Body of pancreas (tissue), 4 donors: Measurements from ENCODE around the gene LINGO4. TPM values are rescaled to one million over a fixed set of nuclear protein-coding genes. Genes with fewer than 3 reads are reported as not detected.
A peak's percentile ranks its signal among the peaks of the same experiment; 100 is the strongest.

Experiments
- ATAC-seq: fragments of 150-250 bp; one replicate; pipeline ENCODE4 v1.9.1; 2016
- DNase-seq, 4 donors: peaks; one replicate each; pipeline ENCODE4 v3.0.0-alpha.2; 2019
- H3K27ac ChIP-seq, 4 donors: fragments of 200-600 bp; sonication (generic); 1 replicate in 3 of 4; 2 replicates in 1 of 4; pipeline versions ENCODE4 v1.5.1 to v1.6.1; 2016 to 2019; ENCODE audit warnings: mild to moderate bottlenecking in 1 of 4, mixed read lengths in 1 of 4, moderate library complexity in 1 of 4
- H3K27me3 ChIP-seq, 2 donors: fragments of 200-600 bp; sonication (generic); one replicate each; pipeline ENCODE4 v1.6.0; 2016; ENCODE audit warnings: mild to moderate bottlenecking in 1 of 2
- H3K36me3 ChIP-seq, 2 donors: fragments of 200-600 bp; sonication (generic); replicated peaks in 1 of 2; 2 replicates each; pipeline ENCODE4 v1.5.1; 2016; ENCODE audit warnings: low read depth in 2 of 2; ENCODE audit not compliant: insufficient read depth in 1 of 2
- H3K4me1 ChIP-seq: fragments of 200-600 bp; sonication (generic); one replicate; pipeline ENCODE4 v1.6.0; 2016
- H3K4me3 ChIP-seq, 2 donors: fragments of 200-600 bp; sonication (generic); 1 replicate in 1 of 2; 2 replicates in 1 of 2; pipeline ENCODE4 v1.5.1; 2016 to 2019
- H3K9me3 ChIP-seq, 3 donors: fragments of 200-600 bp; sonication (generic); 1 replicate in 2 of 3; 2 replicates in 1 of 3; pipeline ENCODE4 v1.5.1; 2016
- POLR2A ChIP-seq, 3 donors: fragments of 450-650 bp; IDR thresholded peaks; one replicate each; pipeline ENCODE4 v1.6.1; 2016; ENCODE audit warnings: antibody characterized with exemption in 3 of 3, mild to moderate bottlenecking in 2 of 3
- WGBS, 2 donors: methylation state at CpG; one replicate each; pipeline ENCODE4 v1.1.5; 2017; 5-methylcytosine and 5-hydroxymethylcytosine counted together
- intact Hi-C: fragments of 100-400 bp; cut with DNase I; formaldehyde crosslinking; loops from one replicate; pipeline ENCODE4 v1.15.1; 2023
- total RNA-seq, 2 donors: library from RNA; depleted of rRNA; stranded (reverse); fragments of >200 nt; gene quantifications; one replicate each; pipeline ENCODE4 v1.1.0, GENCODE V29; 2016
- TF ChIP-seq, protein P1 (sequence below), 7 experiments: fragments of 450-650 bp in 4 of 7; fragments of 200-600 bp in 3 of 7; sonication (generic) in 3 of 7; IDR thresholded peaks; one replicate each; pipeline ENCODE4 v1.5.1; 2016 to 2019; ENCODE audit warnings: antibody characterized with exemption in 7 of 7

LINGO4 gene
- total RNA-seq, 2 donors from 2014 or later: 0.66 to 1.6 TPM

DNA sequence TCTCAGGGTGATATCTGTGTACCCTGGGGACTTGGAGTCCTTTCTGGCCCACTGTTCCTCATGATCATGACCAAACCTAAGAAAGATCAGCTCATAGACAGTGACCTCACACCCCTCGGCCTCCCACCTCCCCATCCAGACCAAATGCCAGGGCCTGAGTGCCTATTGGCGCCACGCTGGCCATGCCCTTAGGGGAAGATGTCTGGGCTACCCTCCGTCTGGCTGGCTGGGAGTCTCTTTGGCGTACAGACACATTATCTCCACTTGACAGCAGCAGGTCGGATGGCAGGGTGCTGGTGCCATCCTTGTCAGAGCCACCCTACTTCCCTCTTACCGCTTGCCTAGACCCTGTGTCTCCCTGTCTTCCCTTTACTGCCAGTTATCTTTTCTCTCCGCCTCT lies 18.0 kb upstream of the LINGO4 start:
- no peak overlapping the region for H3K27ac ChIP-seq
- no peak for DNase-seq
- ATAC-seq: no peak
- no peak for TF ChIP-seq POLR2A (IDR thresholded peaks at IDR 0.05)
- TF ChIP-seq, protein P1, sequence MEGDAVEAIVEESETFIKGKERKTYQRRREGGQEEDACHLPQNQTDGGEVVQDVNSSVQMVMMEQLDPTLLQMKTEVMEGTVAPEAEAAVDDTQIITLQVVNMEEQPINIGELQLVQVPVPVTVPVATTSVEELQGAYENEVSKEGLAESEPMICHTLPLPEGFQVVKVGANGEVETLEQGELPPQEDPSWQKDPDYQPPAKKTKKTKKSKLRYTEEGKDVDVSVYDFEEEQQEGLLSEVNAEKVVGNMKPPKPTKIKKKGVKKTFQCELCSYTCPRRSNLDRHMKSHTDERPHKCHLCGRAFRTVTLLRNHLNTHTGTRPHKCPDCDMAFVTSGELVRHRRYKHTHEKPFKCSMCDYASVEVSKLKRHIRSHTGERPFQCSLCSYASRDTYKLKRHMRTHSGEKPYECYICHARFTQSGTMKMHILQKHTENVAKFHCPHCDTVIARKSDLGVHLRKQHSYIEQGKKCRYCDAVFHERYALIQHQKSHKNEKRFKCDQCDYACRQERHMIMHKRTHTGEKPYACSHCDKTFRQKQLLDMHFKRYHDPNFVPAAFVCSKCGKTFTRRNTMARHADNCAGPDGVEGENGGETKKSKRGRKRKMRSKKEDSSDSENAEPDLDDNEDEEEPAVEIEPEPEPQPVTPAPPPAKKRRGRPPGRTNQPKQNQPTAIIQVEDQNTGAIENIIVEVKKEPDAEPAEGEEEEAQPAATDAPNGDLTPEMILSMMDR (IDR thresholded peaks at IDR 0.05): no peak
- H3K4me1 ChIP-seq: peaks cover 63% of the 10 kb centered on the region
- H3K27me3 ChIP-seq: no peaks in the 10 kb centered on the region
- intact Hi-C loops: no loop called here
- H3K4me3 ChIP-seq: no peak overlapping the region
- H3K36me3 ChIP-seq: peaks cover under 1 to 3% of the 10 kb centered on the region in 2 donors
- WGBS, 2 donors: 71 to 84% methylated on average over 5 to 8 of the region's 8 CpGs
- H3K9me3 ChIP-seq: no peaks in the 10 kb centered on the region

DNA sequence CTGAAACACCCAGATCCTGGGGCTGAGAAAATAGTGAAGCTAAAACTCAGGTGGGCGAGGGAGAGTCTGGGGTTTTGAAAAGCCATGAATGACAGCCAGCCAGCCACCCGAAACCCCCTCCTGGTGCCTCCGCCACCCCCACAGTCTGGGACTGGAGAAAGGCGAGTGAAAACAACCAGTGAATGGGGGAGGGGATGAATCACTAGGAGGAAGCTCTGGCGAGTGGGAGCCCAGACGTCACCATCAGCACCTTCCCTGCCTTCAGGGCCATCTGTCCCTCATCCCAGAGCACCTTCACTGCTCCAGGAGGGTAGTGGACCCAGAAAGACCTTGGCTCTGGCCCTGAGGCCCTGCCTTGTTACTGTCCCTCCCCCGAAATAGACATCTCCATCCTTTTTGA lies 17.2 kb upstream of the LINGO4 start:
- peaks cover 56% of the 10 kb centered on the region for H3K4me1 ChIP-seq
- no peaks in the 10 kb centered on the region for H3K9me3 ChIP-seq
- DNase-seq (no peak), ATAC-seq (no peak)
- no peaks in the 10 kb centered on the region for H3K27me3 ChIP-seq
- no peak overlapping the region for H3K4me3 ChIP-seq
- TF ChIP-seq, protein P1 (IDR thresholded peaks at IDR 0.05): no peak
- TF ChIP-seq POLR2A (IDR thresholded peaks at IDR 0.05): no peak
- 61 to 72% methylated on average over 7 of the region's 7 CpGs for WGBS, 2 donors
- H3K27ac ChIP-seq: no peak overlapping the region
- H3K36me3 ChIP-seq: peaks cover 0 to 3% of the 10 kb centered on the region in 2 donors
- intact Hi-C loops: no loop called here

DNA sequence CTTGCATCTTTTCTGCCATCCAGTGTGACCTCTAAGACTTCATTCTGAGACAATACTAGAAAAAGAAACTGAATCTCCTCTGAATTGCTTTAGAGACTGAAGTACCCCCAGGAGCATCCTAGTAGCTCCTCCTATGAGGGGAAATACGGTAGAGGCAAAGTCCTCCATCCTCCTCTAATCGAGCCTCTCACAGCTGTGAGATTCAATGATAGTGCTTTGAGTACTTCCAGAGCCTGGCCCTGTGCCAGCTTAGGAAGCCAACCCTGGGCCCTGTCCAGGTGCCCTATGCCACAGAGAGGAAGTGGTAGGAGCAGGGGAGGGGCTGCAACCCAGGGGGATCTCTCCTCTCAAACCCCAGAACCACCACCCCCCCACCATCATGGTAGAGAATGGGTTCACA lies 15.7 kb upstream of the LINGO4 start:
- ATAC-seq: peak; percentile 65
- WGBS, 2 donors: 0 to 7% methylated on average over 2 of the region's 2 CpGs
- Histone ChIP-seq H3K9me3 (no peaks in the 10 kb centered on the region), H3K36me3 (peaks cover 0 to 7% of the 10 kb centered on the region in 2 donors), H3K4me1 (peaks cover 42% of the 10 kb centered on the region), H3K4me3 (no peak overlapping the region), H3K27ac (peak overlapping the region in 2 of 4 donors; percentile 40 to 42), H3K27me3 (no peaks in the 10 kb centered on the region)
- DNase-seq: peak; percentile 68 to 79 (median 73)
- no peak for TF ChIP-seq POLR2A (IDR thresholded peaks at IDR 0.05)
- TF ChIP-seq, protein P1 (IDR thresholded peaks at IDR 0.05): no peak
- intact Hi-C loops: no loop called here

DNA sequence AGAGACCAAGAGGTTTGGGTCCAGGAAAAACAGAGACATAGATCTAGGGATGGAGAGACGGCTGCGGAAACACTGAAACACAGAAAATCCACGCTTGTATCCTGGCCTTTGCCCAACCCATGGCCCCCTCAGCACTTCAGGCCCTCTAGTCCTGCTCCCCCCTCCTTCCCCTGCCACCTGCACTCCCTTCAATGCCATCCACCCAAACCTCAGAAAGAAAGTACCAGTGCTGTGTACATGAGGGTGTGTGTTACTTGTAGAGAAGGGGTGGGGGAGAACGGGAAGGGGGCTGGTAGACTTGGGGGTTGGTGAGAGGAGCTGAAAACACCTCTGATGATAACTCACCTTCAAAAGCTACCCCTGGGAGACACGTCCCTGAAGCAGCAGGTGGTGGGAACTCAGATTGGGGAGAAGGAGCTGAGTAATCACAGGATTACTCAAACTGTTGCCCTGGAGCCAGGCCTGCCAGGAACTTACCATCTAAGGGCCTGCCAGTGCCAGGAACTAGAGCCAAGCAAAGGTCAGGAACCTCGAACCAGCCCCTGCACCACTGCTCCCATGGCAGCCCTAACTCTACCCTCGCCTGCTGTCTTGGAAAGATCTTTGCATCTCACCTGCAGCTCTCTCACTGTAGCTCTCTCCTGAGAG lies 14.9 kb upstream of the LINGO4 start:
- no peaks in the 10 kb centered on the region for H3K27me3 ChIP-seq
- intact Hi-C loops: no loop called here
- peak; percentile 80 for ATAC-seq
- peak overlapping the region in 2 of 4 donors; percentile 40 to 42 for H3K27ac ChIP-seq
- WGBS, 2 donors: 54 to 63% methylated on average over 7 of the region's 7 CpGs
- TF ChIP-seq POLR2A (IDR thresholded peaks at IDR 0.05): no peak
- TF ChIP-seq, protein P1 (IDR thresholded peaks at IDR 0.05): no peak
- peaks cover 35% of the 10 kb centered on the region for H3K4me1 ChIP-seq
- H3K36me3 ChIP-seq: peaks cover 0 to 6% of the 10 kb centered on the region in 2 donors
- no peak overlapping the region for H3K4me3 ChIP-seq
- DNase-seq: peak; percentile 64 to 75 (median 70)
- no peaks in the 10 kb centered on the region for H3K9me3 ChIP-seq
